Type B pancreatic cell (in vitro differentiated cells): ENCODE data around the gene C8G. TPM values are rescaled to one million over a fixed set of nuclear protein-coding genes. Genes with fewer than 3 reads are reported as not detected.

Source experiments
- DNase-seq: peaks from one replicate; pipeline ENCODE4 v3.0.0; 2021; ENCODE audit warnings: mixed read lengths; ENCODE audit not compliant: unreplicated experiment; ENCODE audit errors: extremely low spot score
- H3K27ac Mint-ChIP-seq: 2 replicates; pipeline ENCODE4 v1.8.0; 2021; ENCODE audit warnings: mild to moderate bottlenecking, mixed read lengths
- H3K27me3 Mint-ChIP-seq: 2 replicates; pipeline ENCODE4 v1.8.0; 2021; ENCODE audit warnings: mixed read lengths
- H3K36me3 Mint-ChIP-seq: 2 replicates; pipeline ENCODE4 v1.8.0; 2021; ENCODE audit warnings: mixed read lengths
- H3K4me1 Mint-ChIP-seq: one replicate; pipeline ENCODE4 v1.8.0; 2021; ENCODE audit warnings: mixed read lengths; ENCODE audit not compliant: unreplicated experiment
- H3K4me3 Mint-ChIP-seq: 2 replicates; pipeline ENCODE4 v1.8.0; 2021; ENCODE audit warnings: mild to moderate bottlenecking, mixed read lengths
- H3K9me3 Mint-ChIP-seq: 2 replicates; pipeline ENCODE4 v1.8.0; 2021; ENCODE audit warnings: mixed read lengths
- total RNA-seq: library from RNA; stranded (reverse); gene quantifications from 2 replicates; pipeline ENCODE4 v1.2.1, GENCODE V29; 2021; ENCODE audit warnings: low replicate concordance
- TF ChIP-seq, protein P1 (sequence below): fragments of 200-600 bp; sonication (generic); conservative IDR thresholded peaks from 2 replicates; pipeline ENCODE4 v1.5.0; 2021; ENCODE audit warnings: antibody characterized with exemption, mild to moderate bottlenecking

The C8G gene
- total RNA-seq, 1 donor from 2014 or later = 2.8 TPM

DNA sequence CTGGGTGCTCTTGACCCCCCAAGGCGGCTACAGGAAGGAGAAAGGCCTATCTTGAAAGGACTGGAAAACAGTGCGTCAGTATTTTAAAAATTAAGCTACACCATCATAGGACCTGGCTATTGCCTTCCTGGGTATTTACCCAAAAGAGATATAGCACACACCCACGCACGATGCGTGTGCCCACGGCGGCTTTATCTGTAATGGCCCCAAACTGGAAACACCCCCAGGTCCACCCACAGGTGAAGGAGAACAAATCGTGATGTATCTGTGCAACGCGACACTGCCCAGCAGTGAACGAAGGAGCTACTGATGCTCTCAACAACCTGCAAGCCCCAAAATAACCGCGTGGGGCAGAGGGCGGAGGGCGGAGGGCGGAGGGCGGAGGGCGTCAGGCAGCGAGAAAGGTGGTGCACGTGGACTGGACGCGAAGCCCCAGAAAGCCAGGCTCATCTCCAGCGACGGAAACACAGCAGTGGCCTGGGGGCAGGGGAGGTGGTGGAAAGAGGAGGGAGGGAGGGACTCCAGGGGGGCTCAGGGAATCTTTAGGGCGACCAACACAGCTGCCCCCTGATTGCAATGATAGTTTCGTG, 19.9 kb downstream of the C8G start:
- no peak for DNase-seq
- H3K27ac Mint-ChIP-seq = no peak overlapping the region
- peaks cover 9% of the 10 kb centered on the region for H3K4me1 Mint-ChIP-seq
- TF ChIP-seq, protein P1, sequence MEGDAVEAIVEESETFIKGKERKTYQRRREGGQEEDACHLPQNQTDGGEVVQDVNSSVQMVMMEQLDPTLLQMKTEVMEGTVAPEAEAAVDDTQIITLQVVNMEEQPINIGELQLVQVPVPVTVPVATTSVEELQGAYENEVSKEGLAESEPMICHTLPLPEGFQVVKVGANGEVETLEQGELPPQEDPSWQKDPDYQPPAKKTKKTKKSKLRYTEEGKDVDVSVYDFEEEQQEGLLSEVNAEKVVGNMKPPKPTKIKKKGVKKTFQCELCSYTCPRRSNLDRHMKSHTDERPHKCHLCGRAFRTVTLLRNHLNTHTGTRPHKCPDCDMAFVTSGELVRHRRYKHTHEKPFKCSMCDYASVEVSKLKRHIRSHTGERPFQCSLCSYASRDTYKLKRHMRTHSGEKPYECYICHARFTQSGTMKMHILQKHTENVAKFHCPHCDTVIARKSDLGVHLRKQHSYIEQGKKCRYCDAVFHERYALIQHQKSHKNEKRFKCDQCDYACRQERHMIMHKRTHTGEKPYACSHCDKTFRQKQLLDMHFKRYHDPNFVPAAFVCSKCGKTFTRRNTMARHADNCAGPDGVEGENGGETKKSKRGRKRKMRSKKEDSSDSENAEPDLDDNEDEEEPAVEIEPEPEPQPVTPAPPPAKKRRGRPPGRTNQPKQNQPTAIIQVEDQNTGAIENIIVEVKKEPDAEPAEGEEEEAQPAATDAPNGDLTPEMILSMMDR = no peak
- H3K9me3 Mint-ChIP-seq = no peaks in the 10 kb centered on the region
- no peak overlapping the region for H3K4me3 Mint-ChIP-seq
- no peaks in the 10 kb centered on the region for H3K27me3 Mint-ChIP-seq
- no peaks in the 10 kb centered on the region for H3K36me3 Mint-ChIP-seq

DNA sequence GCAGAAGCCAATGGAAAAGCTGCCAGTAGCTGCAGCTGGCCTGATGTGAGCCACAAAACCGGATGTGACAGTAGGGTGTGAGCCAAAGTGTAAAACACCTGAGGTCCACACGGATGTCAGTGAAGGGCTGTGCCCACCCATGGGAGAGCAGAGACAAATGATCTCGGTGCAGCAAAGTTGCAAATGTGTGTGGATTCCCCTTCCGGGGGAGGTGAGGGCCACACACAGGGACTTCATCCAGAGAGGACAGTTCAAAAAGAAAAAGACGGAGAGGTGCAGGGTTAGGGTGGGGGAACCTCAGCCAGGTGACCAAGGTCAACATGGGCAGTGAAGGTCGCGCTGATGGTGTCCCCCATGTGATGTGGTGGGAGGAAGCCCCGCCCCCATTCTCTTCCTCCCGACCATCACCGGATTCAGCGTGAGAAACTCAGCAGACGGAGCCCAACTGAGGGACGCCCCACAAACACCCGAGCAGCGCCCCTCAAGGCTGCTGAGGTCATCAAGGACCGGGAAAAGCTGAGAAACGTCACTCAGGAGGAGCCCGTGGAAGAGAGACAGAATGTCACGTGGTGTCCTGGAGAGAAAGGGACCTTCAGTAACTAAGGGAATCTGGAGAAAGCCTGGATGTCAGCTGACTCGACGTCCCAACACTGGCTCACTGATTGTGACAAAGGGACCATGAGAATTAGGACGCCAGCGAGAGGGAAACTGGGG, 20.9 kb downstream of the C8G start:
- no peak overlapping the region for H3K27ac Mint-ChIP-seq
- TF ChIP-seq, protein P1 = no peak
- no peaks in the 10 kb centered on the region for H3K27me3 Mint-ChIP-seq

DNA sequence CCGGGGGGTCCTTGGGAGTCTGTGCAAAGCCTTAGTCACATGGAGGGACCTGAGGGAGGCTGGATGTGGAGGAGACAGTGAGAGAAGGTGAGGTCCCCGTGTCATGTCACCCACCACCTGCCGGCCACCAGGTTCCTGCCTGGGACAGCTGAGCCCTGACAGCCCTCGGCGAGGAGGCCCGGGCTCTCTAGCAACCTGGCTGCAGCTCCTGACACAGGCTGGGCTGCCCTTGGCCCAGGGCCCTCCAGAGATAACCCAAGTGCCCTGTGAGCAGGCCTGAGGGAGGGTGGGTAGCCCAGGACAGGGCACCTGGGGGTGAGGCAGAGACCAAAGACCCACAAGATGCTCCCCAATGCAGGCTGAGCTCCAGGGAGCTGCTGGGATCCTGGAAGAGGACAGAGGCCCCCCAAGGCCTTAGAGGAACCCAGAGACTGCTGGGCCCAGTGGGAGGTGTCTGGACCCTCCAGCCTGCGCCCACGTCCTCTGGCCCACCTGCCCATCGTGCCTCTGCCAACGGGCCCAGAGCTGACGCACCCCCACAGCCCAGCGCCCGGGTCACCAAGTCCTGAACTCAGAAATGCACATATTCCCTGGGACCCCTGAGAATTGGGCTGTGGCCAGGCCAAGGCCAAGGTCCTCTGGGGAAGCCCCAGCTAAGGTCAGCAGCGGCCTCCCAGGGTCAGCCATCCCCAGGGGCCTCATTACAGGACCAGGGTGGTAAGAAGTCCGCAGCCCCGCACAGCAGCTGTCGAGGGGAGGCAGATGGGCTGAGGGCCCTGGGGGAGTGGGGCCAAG, 23.5 kb downstream of the C8G start:
- H3K9me3 Mint-ChIP-seq = no peaks in the 10 kb centered on the region
- TF ChIP-seq, protein P1 = no peak
- no peaks in the 10 kb centered on the region for H3K27me3 Mint-ChIP-seq
- peaks cover 9% of the 10 kb centered on the region for H3K4me1 Mint-ChIP-seq
- no peak overlapping the region for H3K27ac Mint-ChIP-seq
- no peak overlapping the region for H3K4me3 Mint-ChIP-seq
- H3K36me3 Mint-ChIP-seq = no peaks in the 10 kb centered on the region
- DNase-seq = no peak

More for the DNA sequence above, 20.9 kb downstream of the C8G start:
- Mint-ChIP-seq H3K9me3 (no peaks in the 10 kb centered on the region), H3K4me1 (peaks cover 9% of the 10 kb centered on the region), H3K4me3 (no peak overlapping the region), H3K36me3 (no peaks in the 10 kb centered on the region)
- DNase-seq = no peak

DNA sequence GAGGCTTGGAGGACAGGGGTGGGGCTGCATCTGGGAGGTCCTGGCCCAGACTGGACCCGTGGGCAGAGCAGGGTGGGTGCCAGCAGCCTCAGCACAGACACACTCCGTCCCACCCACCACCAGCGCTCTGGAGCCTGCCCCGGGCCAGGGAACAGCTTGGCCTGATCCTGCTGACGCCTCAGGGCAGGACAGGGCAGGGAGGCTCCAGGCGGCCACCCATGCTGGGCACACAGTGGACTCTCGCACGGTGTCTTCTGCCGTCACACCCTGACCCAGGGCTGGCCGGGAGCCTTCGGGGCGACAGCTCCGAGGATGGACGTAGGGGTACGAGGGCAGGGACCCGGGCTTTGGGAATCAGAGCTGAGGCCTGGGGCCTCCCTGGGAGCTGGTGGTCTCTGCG, 24.1 kb downstream of the C8G start:
- no peaks in the 10 kb centered on the region for H3K27me3 Mint-ChIP-seq
- no peak for DNase-seq
- H3K4me3 Mint-ChIP-seq = no peak overlapping the region
- TF ChIP-seq, protein P1 = no peak
- no peaks in the 10 kb centered on the region for H3K9me3 Mint-ChIP-seq
- H3K27ac Mint-ChIP-seq = no peak overlapping the region
- peaks cover 9% of the 10 kb centered on the region for H3K4me1 Mint-ChIP-seq
- H3K36me3 Mint-ChIP-seq = no peaks in the 10 kb centered on the region

DNA sequence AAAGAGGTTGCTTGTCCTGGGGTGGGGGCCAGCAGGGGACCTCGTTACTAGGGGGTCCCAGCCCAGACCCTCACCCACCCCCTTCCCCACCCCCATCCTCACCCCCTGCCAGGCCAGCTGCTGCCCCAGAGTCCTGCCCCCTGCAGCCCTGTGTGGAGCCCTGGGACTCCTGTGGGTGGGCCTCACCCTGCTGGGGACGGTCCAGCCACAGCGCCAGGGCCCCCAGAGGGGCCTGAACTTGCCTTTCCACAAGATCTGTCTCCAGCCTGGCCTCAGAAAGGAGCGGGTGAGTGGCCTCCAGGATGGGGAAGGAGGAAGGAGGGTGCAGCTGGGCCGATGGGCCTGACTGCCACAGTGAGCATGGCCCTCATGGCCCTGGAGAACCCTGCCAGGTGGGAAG, 24.7 kb downstream of the C8G start:
- Mint-ChIP-seq H3K27ac (no peak overlapping the region), H3K27me3 (no peaks in the 10 kb centered on the region), H3K36me3 (no peaks in the 10 kb centered on the region), H3K9me3 (no peaks in the 10 kb centered on the region), H3K4me3 (no peak overlapping the region), H3K4me1 (peaks cover 6% of the 10 kb centered on the region)
- no peak for DNase-seq
- TF ChIP-seq, protein P1 = no peak
